GM23338 (cell line): ENCODE measurements around the gene C5orf22. TPM values are rescaled to one million over a fixed set of nuclear protein-coding genes. Genes with fewer than 3 reads are reported as not detected.

Experiments
- ATAC-seq: fragments of 200-7000 bp; cut with Tn5 transposase; 3 replicates; pipeline ENCODE4 v1.9.1; 2020
- DNase-seq: peaks from one replicate; pipeline ENCODE4 v3.0.0-alpha.2; 2015; ENCODE audit warnings: low spot score
- H2AFZ ChIP-seq: fragments of 200-600 bp; sonication (generic); 2 replicates; pipeline ENCODE4 v1.8.0; 2016; ENCODE audit warnings: antibody characterized with exemption, mild to moderate bottlenecking, moderate library complexity
- H3F3A ChIP-seq: fragments of 200-600 bp; sonication (generic); replicated peaks from 2 replicates; pipeline ENCODE4 v1.8.0; 2017; ENCODE audit warnings: antibody characterized with exemption, mixed run types, low read depth
- H3K27ac ChIP-seq: fragments of 200-600 bp; sonication (generic); 2 replicates; pipeline ENCODE4 v1.6.1; 2016; ENCODE audit warnings: low read depth
- H3K27me3 ChIP-seq: fragments of 200-600 bp; sonication (generic); 2 replicates; pipeline ENCODE4 v1.8.0; 2016; ENCODE audit warnings: mild to moderate bottlenecking, mixed run types, moderate library complexity; ENCODE audit not compliant: insufficient read depth
- H3K36me3 ChIP-seq: fragments of 200-600 bp; sonication (generic); 2 replicates; pipeline ENCODE4 v1.8.0; 2016; ENCODE audit warnings: mild to moderate bottlenecking; ENCODE audit not compliant: insufficient read depth
- H3K4me1 ChIP-seq: fragments of 200-600 bp; sonication (generic); 2 replicates; pipeline ENCODE4 v1.8.0; 2016; ENCODE audit warnings: mild to moderate bottlenecking, moderate library complexity; ENCODE audit not compliant: insufficient read depth
- H3K4me2 ChIP-seq: fragments of 200-600 bp; sonication (generic); 2 replicates; pipeline ENCODE4 v1.7.1; 2017; ENCODE audit warnings: mixed run types
- H3K4me3 ChIP-seq: fragments of 200-600 bp; sonication (generic); 2 replicates; pipeline ENCODE4 v1.6.1; 2016; ENCODE audit warnings: mixed run types
- H3K79me2 ChIP-seq: fragments of 200-600 bp; sonication (generic); replicated peaks from 2 replicates; pipeline ENCODE4 v1.8.0; 2017; ENCODE audit warnings: mild to moderate bottlenecking; ENCODE audit not compliant: insufficient read depth
- H3K9me2 ChIP-seq: fragments of 200-600 bp; sonication (generic); 2 replicates; pipeline ENCODE4 v1.8.0; 2017; ENCODE audit not compliant: insufficient read depth
- H4K20me1 ChIP-seq: fragments of 200-600 bp; sonication (generic); replicated peaks from 2 replicates; pipeline ENCODE4 v1.8.0; 2017; ENCODE audit warnings: mild to moderate bottlenecking; ENCODE audit not compliant: insufficient read depth
- H3K27ac Mint-ChIP-seq: 2 replicates; pipeline ENCODE4 v1.8.0; 2020; ENCODE audit warnings: inconsistent platforms, mild to moderate bottlenecking, moderate library complexity, mixed read lengths
- H3K27me3 Mint-ChIP-seq: 3 replicates; pipeline ENCODE4 v1.8.0; 2022; ENCODE audit warnings: low read depth, mild to moderate bottlenecking, moderate library complexity, mixed read lengths, inconsistent platforms; ENCODE audit not compliant: insufficient read depth, poor library complexity
- H3K36me3 Mint-ChIP-seq: 3 replicates; pipeline ENCODE4 v1.8.0; 2021; ENCODE audit warnings: low read depth, mild to moderate bottlenecking, inconsistent platforms, moderate library complexity, mixed read lengths
- H3K4me1 Mint-ChIP-seq: 3 replicates; pipeline ENCODE4 v1.8.0; 2020; ENCODE audit warnings: mild to moderate bottlenecking, inconsistent platforms, mixed read lengths
- H3K4me3 Mint-ChIP-seq: 3 replicates; pipeline ENCODE4 v1.8.0; 2021; ENCODE audit warnings: moderate library complexity, mild to moderate bottlenecking, inconsistent platforms, mixed read lengths
- H3K9me3 Mint-ChIP-seq: 3 replicates; pipeline ENCODE4 v1.8.0; 2020; ENCODE audit warnings: moderate library complexity, mild to moderate bottlenecking, inconsistent platforms, mixed read lengths
- EZH2phosphoT487 ChIP-seq: fragments of 200-600 bp; sonication (generic); IDR thresholded peaks from one replicate; pipeline ENCODE4 v1.8.1; 2018; ENCODE audit warnings: antibody characterized with exemption; ENCODE audit not compliant: unreplicated experiment
- NANOG ChIP-seq: IDR thresholded peaks from 2 replicates; pipeline ENCODE4 v1.6.1; 2016; ENCODE audit warnings: antibody characterized with exemption, borderline replicate concordance
- POLR2AphosphoS5 ChIP-seq: IDR thresholded peaks from 2 replicates; pipeline ENCODE4 v1.6.1; 2016; ENCODE audit warnings: antibody characterized with exemption, low read depth
- STAT1 ChIP-seq: IDR thresholded peaks from one replicate; pipeline ENCODE4 v1.6.1; 2016; ENCODE audit warnings: antibody characterized with exemption; ENCODE audit not compliant: unreplicated experiment
- ZNF331 ChIP-seq: fragments of 250-450 bp; sonication (Bioruptor Pico); IDR thresholded peaks from 2 replicates; pipeline ENCODE4 v1.5.0; 2020; ENCODE audit warnings: low read depth, mild to moderate bottlenecking, moderate library complexity
- polyA plus RNA-seq: library from polyadenylated mRNA; unstranded; fragments of >200 nt; fragmentation: Nextera tagmentation; extraction: Ambion mirVana; gene quantifications from 2 replicates; pipeline ENCODE4 v1.2.1, GENCODE V29; 2016
- total RNA-seq: library from RNA; depleted of rRNA; stranded (reverse); fragments of >200 nt; shearing (Covaris generic); gene quantifications from 2 replicates; pipeline ENCODE4 v1.2.3, GENCODE V29; 2014
- TF ChIP-seq, protein P1 (sequence below): IDR thresholded peaks from one replicate; pipeline ENCODE4 v1.6.1; 2018; ENCODE audit warnings: antibody characterized with exemption; ENCODE audit not compliant: unreplicated experiment
- TF ChIP-seq, protein P2 (sequence below): fragments of 250-450 bp; sonication (Bioruptor Pico); IDR thresholded peaks from 2 replicates; pipeline ENCODE4 v1.5.0; 2020; ENCODE audit warnings: mild to moderate bottlenecking, moderate library complexity
- TF ChIP-seq, protein P3 (sequence below), 2 experiments: fragments of 200-600 bp in 1 of 2; sonication (generic) in 1 of 2; conservative IDR thresholded peaks; 2 replicates each; pipeline versions ENCODE4 v1.5.1 to v1.6.1; 2016 to 2017; ENCODE audit warnings: antibody characterized with exemption in 2 of 2, low read depth in 2 of 2, mild to moderate bottlenecking in 2 of 2, moderate library complexity in 1 of 2

Gene C5orf22
- total and polyA plus RNA-seq, 2 experiments from 2014 or later: 13.6 to 30.9 TPM

DNA sequence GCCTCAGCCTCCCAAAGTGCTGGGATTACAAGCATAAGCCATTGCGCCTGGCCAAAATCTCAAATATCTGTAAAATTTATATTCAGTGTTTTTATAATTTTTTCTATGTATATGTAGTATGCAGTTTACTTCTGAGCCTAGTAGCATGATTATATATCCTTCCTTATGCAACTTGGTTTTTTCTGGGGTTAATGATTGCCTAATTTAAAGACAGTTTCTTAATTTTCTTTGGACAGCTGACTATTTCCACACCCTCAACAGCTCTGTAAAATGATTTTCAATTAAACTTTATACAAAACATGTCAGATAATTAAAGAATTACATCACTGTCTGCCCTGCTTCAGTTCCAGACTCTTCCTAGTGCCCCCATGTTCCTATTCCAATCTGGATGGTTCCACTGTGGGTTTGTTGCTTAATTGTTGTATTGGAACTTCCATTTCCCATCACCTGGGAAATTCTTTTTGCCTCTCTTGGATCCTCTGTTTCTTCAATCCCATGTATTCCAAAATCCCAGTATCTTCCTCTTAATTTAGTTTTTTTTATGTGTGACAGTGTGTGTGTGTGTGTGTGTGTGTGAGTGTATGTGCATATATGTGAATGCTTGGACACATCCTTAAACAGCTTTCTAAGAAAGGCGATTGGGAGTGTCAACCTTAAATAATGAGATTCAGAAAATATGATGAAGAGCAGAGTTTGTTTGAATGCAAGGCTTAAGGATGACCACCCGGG lies 53.2 kb downstream of the C5orf22 start:
- Histone ChIP-seq H4K20me1 (no peaks in the 10 kb centered on the region), H3K4me2 (no peak overlapping the region), H3K36me3 (no peaks in the 10 kb centered on the region; the same call in 1 of the 2 replicates), H3K9me2 (no peaks in the 10 kb centered on the region), H2AFZ (no peak overlapping the region), H3F3A (no peaks in the 10 kb centered on the region), H3K79me2 (no peaks in the 10 kb centered on the region), H3K27me3 (no peaks in the 10 kb centered on the region), H3K4me1 (no peaks in the 10 kb centered on the region), H3K27ac (no peak overlapping the region), H3K4me3 (no peak overlapping the region)
- no peak overlapping the region for H3K27ac Mint-ChIP-seq
- peaks cover 18% of the 10 kb centered on the region; the same call in 2 of the 3 replicates for H3K36me3 Mint-ChIP-seq
- H3K4me3 Mint-ChIP-seq: no peak overlapping the region
- no peak for DNase-seq
- H3K9me3 Mint-ChIP-seq: peaks cover 29% of the 10 kb centered on the region
- H3K27me3 Mint-ChIP-seq: peaks cover 2% of the 10 kb centered on the region
- ATAC-seq: no peak
- peaks cover 4% of the 10 kb centered on the region; the same call in 1 of the 3 replicates for H3K4me1 Mint-ChIP-seq
- TF ChIP-seq POLR2AphosphoS5: no peak
- no peak for TF ChIP-seq NANOG
- TF ChIP-seq EZH2phosphoT487: no peak
- no peak for TF ChIP-seq STAT1
- TF ChIP-seq, protein P1, sequence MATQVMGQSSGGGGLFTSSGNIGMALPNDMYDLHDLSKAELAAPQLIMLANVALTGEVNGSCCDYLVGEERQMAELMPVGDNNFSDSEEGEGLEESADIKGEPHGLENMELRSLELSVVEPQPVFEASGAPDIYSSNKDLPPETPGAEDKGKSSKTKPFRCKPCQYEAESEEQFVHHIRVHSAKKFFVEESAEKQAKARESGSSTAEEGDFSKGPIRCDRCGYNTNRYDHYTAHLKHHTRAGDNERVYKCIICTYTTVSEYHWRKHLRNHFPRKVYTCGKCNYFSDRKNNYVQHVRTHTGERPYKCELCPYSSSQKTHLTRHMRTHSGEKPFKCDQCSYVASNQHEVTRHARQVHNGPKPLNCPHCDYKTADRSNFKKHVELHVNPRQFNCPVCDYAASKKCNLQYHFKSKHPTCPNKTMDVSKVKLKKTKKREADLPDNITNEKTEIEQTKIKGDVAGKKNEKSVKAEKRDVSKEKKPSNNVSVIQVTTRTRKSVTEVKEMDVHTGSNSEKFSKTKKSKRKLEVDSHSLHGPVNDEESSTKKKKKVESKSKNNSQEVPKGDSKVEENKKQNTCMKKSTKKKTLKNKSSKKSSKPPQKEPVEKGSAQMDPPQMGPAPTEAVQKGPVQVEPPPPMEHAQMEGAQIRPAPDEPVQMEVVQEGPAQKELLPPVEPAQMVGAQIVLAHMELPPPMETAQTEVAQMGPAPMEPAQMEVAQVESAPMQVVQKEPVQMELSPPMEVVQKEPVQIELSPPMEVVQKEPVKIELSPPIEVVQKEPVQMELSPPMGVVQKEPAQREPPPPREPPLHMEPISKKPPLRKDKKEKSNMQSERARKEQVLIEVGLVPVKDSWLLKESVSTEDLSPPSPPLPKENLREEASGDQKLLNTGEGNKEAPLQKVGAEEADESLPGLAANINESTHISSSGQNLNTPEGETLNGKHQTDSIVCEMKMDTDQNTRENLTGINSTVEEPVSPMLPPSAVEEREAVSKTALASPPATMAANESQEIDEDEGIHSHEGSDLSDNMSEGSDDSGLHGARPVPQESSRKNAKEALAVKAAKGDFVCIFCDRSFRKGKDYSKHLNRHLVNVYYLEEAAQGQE: no peak
- TF ChIP-seq, protein P2, sequence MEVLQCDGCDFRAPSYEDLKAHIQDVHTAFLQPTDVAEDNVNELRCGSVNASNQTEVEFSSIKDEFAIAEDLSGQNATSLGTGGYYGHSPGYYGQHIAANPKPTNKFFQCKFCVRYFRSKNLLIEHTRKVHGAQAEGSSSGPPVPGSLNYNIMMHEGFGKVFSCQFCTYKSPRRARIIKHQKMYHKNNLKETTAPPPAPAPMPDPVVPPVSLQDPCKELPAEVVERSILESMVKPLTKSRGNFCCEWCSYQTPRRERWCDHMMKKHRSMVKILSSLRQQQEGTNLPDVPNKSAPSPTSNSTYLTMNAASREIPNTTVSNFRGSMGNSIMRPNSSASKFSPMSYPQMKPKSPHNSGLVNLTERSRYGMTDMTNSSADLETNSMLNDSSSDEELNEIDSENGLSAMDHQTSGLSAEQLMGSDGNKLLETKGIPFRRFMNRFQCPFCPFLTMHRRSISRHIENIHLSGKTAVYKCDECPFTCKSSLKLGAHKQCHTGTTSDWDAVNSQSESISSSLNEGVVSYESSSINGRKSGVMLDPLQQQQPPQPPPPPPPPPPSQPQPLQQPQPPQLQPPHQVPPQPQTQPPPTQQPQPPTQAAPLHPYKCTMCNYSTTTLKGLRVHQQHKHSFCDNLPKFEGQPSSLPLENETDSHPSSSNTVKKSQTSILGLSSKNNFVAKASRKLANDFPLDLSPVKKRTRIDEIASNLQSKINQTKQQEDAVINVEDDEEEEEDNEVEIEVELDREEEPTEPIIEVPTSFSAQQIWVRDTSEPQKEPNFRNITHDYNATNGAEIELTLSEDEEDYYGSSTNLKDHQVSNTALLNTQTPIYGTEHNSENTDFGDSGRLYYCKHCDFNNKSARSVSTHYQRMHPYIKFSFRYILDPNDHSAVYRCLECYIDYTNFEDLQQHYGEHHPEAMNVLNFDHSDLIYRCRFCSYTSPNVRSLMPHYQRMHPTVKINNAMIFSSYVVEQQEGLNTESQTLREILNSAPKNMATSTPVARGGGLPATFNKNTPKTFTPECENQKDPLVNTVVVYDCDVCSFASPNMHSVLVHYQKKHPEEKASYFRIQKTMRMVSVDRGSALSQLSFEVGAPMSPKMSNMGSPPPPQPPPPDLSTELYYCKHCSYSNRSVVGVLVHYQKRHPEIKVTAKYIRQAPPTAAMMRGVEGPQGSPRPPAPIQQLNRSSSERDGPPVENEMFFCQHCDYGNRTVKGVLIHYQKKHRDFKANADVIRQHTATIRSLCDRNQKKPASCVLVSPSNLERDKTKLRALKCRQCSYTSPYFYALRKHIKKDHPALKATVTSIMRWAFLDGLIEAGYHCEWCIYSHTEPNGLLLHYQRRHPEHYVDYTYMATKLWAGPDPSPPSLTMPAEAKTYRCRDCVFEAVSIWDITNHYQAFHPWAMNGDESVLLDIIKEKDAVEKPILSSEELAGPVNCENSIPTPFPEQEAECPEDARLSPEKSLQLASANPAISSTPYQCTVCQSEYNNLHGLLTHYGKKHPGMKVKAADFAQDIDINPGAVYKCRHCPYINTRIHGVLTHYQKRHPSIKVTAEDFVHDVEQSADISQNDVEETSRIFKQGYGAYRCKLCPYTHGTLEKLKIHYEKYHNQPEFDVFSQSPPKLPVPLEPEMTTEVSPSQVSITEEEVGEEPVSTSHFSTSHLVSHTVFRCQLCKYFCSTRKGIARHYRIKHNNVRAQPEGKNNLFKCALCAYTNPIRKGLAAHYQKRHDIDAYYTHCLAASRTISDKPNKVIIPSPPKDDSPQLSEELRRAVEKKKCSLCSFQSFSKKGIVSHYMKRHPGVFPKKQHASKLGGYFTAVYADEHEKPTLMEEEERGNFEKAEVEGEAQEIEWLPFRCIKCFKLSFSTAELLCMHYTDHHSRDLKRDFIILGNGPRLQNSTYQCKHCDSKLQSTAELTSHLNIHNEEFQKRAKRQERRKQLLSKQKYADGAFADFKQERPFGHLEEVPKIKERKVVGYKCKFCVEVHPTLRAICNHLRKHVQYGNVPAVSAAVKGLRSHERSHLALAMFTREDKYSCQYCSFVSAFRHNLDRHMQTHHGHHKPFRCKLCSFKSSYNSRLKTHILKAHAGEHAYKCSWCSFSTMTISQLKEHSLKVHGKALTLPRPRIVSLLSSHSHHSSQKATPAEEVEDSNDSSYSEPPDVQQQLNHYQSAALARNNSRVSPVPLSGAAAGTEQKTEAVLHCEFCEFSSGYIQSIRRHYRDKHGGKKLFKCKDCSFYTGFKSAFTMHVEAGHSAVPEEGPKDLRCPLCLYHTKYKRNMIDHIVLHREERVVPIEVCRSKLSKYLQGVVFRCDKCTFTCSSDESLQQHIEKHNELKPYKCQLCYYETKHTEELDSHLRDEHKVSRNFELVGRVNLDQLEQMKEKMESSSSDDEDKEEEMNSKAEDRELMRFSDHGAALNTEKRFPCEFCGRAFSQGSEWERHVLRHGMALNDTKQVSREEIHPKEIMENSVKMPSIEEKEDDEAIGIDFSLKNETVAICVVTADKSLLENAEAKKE (CRISPR knock-in tag): no peak
- TF ChIP-seq ZNF331 (CRISPR knock-in tag): no peak
- TF ChIP-seq, protein P3, sequence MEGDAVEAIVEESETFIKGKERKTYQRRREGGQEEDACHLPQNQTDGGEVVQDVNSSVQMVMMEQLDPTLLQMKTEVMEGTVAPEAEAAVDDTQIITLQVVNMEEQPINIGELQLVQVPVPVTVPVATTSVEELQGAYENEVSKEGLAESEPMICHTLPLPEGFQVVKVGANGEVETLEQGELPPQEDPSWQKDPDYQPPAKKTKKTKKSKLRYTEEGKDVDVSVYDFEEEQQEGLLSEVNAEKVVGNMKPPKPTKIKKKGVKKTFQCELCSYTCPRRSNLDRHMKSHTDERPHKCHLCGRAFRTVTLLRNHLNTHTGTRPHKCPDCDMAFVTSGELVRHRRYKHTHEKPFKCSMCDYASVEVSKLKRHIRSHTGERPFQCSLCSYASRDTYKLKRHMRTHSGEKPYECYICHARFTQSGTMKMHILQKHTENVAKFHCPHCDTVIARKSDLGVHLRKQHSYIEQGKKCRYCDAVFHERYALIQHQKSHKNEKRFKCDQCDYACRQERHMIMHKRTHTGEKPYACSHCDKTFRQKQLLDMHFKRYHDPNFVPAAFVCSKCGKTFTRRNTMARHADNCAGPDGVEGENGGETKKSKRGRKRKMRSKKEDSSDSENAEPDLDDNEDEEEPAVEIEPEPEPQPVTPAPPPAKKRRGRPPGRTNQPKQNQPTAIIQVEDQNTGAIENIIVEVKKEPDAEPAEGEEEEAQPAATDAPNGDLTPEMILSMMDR (conservative IDR thresholded peaks at IDR 0.05; ENCODE audit: low read depth in 2 of 2): no peak
